Adipose tissue (tissue), 3 donors: ENCODE results near the gene ROR1. TPM values are rescaled to one million over a fixed set of nuclear protein-coding genes. Genes with fewer than 3 reads are reported as not detected.

ENCODE experiments used
- H3K27ac ChIP-seq: one replicate; pipeline ENCODE4 v1.5.1; 2013; ENCODE audit warnings: low read depth, low read length
- WGBS, 3 donors: extraction: QIAGEN DNeasy Blood & Tissue Kit; methylation state at CpG; one replicate each; pipeline ENCODE4 v1.1.7; 2013; 5-methylcytosine and 5-hydroxymethylcytosine counted together
- polyA plus RNA-seq, 3 donors: library from polyadenylated mRNA; stranded (reverse); fragments of 200-250 nt; gene quantifications; one replicate each; pipeline ENCODE4 v1.2.3, GENCODE V29; 2013
- donor health status: healthy with polysubstance abuse.
- donor health status: Bipolar disorder and iron deficiency.
- donor health status: healthy.

Gene ROR1
- polyA plus RNA-seq, 3 donors, result 2.1 to 2.8 (median 2.1) TPM

DNA sequence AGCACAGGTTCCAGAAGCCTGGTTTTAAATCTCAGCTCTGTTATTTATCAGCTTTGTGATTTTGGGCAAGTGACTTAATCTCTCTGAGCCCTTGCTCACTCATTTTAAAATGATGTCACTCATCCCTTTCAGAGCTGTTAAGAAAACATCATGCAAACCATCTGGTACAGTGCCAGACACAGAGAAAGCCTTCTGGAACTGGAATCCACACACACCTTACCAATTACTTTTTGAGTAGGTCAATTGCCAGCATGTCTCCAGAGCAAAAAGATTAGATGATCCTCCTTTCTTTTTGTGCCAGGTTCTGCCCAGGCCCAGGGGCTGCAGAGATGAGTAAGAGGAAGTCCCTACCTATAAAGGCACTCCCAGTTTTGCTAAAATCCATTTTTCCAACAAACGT is 61.3 kb downstream of the ROR1 start:
- no peak overlapping the region for H3K27ac ChIP-seq
- WGBS, 3 donors, result 57 to 79% (median 64%) methylated on average over 1 of the region's 1 CpG

DNA sequence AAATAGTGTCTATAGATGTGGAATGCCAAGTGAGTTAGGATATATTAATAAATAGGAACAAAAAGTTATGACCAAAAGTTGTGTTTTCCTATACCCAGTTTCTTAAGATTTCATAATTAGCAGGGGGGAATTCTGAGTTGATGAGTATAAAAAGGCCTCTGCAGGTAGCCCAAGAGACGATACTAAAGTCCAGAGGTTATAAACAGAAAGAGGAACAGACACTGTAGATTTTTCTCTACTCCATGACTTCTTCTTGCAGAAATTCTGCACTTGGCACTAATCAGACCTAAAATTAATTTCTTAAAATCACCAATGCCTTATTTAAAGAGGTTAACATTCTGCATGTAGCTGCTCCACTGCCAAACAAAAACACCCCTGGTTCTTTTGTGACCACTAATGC is 62.6 kb downstream of the ROR1 start:
- no peak overlapping the region for H3K27ac ChIP-seq
- 73 to 87% (median 80%) methylated on average over 1 of the region's 1 CpG for WGBS, 3 donors

DNA sequence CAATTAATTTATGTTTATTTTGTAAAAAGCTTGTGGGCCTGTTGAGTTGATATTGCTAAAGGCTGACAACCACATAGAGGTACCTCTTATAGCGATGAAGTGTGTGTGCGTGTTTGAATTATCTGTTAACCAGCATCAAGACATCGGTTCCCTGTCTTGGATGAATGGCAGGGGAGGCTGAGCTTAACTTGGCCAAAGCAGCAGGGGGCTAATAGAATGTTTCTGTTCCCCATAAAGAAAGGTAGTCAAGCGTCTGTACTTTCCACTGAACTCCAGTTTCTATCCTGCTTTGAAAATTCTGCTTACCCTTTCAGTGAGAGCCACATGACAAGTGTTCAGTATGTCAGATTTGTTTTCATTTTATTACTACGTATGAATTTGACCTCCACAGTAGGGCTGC is 63.0 kb downstream of the ROR1 start:
- no peak overlapping the region for H3K27ac ChIP-seq
- WGBS, 3 donors, result 89 to 90% (median 90%) methylated on average over 5 of the region's 5 CpGs

DNA sequence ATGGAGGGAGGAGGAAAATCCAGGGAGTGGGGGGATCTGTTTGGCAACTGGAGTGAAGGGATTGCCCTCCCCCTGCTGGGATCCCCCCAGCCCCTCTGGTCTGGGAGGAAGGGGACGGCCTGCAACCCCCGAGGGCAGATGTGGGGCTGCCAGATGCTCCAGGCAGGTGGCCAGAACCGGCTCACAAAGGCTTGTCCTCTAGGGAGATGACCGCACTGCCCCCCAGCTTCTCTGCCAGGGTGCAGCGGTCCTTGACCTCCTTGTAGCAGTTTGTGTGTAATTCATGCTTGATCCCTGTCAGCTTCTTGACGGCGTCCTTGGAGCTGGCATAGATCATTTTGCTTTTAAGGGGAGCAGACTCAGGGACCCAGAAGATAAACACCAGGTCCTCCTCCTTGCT is 69.2 kb downstream of the ROR1 start:
- 44 to 58% (median 57%) methylated on average over 7 of the region's 7 CpGs for WGBS, 3 donors
- no peak overlapping the region for H3K27ac ChIP-seq

DNA sequence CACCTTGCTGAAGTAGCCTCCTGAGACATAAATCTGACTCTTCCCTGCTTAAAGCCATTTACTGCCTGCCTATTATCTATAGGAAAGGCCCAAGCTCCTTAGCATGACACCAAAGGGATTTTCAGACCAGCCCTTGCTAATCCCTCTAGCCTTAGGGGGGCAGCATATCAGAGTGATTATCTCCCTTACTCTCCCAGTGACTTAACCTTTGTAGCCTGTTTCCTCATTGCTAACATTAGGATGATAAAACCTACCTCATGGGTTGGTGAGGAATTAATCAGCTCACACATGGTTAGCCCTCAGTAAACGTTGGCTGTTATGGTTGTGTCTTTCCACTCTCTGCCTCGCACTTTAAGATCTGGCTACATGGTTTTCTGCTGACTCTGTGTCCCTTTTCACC is 70.1 kb downstream of the ROR1 start:
- no peak overlapping the region for H3K27ac ChIP-seq
- 59 to 86% (median 77%) methylated on average over 2 of the region's 2 CpGs for WGBS, 3 donors

- WGBS, 3 donors, result 81 to 88% (median 83%) methylated on average over 1 of the region's 1 CpG
Observed at GRCh38 chr1:63845346-63845745, 71.5 kb downstream of the ROR1 start.

DNA sequence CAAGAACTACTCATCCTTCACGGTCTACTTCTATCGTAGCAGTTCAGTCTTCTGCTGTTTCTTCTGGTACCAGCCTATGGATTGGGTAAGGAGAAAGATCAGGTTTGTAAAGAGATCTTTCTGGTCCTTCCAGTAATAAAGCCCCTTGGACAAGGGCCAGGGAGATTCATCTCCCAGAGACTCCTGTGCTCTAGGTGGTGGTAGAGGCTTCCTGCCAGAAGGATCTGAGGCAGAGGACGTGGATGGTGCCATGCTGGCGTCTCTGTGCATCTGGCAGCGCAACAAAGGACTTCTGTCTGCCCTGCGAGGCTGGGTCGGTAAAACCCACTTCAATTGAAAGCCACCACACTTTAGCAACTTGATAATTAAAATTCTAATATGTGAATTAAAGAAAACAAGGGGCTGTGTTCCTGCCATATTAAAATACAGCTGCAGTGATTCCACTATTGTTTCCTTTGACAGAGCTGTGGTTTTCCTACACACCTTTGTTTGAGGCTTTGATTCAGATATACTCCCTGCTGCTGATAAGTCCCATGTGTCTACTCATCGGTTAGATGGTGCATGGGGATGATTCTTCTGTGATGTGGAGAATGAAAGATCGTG is 73.6 kb downstream of the ROR1 start:
- WGBS, 3 donors, result 80 to 90% (median 82%) methylated on average over 9 of the region's 9 CpGs
- H3K27ac ChIP-seq, result no peak overlapping the region

More at GRCh38 chr1:63845346-63845745, 71.5 kb downstream of the ROR1 start:
- H3K27ac ChIP-seq, result no peak overlapping the region

DNA sequence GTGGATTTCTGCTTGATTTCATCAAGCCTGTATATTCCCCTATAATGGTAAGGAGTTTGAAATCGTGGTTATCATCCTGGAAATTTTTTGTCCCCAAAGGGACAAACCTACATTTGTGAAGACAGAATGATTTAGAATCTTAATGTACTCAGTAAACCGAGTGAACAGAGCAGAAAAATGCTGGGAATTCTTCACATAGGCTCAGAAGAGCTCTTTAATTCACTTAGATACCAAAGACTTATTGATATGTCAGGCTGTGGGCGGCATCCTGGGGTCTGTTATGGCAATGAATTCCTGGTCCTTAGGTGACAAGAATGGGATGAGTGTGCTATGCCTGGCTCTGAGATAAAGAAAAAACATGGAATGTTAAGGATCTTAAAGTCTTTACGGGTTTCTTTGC is 74.9 kb downstream of the ROR1 start:
- H3K27ac ChIP-seq, result no peak overlapping the region
- WGBS, 3 donors, result 74 to 84% (median 82%) methylated on average over 4 of the region's 4 CpGs

DNA sequence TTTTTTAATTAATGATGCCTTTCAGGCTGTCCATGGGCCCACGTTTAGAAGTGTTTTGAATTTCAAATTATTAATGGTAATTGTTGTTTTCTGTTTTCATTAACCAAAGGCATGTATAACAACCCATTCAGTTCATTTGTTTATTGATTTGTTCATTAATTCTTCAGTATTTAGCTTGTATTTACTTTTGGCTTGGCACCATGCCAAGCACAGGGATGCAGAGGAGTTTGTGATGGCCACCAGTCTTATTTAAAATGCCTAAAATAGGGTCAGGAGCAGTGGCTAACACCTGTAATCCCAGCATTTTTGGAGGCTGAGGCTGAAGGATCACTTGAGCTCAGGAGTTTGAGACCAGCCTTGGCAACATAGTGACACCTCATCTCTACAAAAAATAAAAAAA is 75.3 kb downstream of the ROR1 start:
- H3K27ac ChIP-seq, result no peak overlapping the region
- WGBS, 3 donors, result 68 to 79% (median 77%) methylated on average over 1 of the region's 1 CpG

DNA sequence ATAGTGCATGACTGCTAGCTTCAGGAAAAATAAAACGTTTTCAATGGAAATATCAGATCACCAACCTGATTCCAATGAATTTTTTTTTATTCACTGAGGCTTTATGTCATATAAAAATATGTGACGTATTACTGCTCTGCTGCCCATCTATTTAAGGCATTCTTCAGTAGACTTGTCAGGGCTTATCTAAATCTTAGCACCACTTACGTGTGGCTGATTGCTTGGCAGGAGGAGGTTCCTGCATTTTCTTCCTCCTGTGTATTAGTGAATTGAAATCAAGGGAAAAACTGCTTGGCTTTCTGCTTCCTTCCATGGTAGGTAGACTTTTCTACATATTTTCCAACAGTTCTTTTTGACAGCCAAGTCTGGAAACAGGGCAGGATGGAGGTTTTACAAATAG is 80.3 kb downstream of the ROR1 start:
- no peak overlapping the region for H3K27ac ChIP-seq
- 65 to 77% (median 74%) methylated on average over 3 of the region's 3 CpGs for WGBS, 3 donors

- no peak overlapping the region for H3K27ac ChIP-seq
- 81 to 100% (median 90%) methylated on average over 1 of the region's 1 CpG for WGBS, 3 donors
Observed at GRCh38 chr1:63855942-63856341, 82.1 kb downstream of the ROR1 start.

DNA sequence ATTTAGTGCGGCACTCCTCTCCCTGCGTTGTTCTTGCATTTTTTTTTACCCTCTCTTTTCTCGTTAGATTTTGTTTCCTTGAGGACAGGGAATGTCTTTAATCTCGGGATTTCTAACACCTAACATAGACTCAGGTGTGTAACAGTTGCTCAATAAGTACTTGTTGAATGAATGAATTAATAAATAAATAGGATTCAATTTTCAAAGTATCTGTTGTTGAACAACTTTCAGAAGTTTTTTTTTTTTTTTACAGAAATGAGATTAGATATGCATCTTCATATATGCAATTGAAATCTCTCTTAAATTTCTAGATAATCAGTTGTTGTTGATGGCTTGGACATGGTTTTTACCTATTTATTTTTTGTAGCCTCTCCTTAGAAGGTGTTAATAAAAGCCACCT is 83.1 kb downstream of the ROR1 start:
- WGBS, 3 donors, result 91 to 97% (median 92%) methylated on average over 4 of the region's 4 CpGs
- no peak overlapping the region for H3K27ac ChIP-seq

DNA sequence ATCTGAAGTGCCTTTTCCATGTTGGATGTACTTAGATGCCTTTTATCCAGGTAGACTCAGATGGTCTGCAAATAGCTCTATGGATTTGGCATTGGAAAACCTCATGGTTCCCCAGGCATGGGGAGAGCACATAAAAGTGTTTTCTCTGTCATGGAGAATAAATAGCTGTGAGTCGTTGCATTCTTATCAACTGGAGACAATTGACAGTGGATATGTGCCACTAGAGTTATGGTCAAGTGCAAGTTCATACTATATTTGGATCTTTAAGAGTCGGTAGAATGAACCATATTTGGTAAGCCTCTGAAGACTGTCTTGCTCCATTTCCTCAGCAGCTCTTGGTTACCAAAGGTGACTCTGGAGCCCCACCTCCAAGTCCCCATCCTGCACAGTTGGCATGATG is 83.7 kb downstream of the ROR1 start:
- 57 to 75% (median 69%) methylated on average over 2 of the region's 2 CpGs for WGBS, 3 donors
- no peak overlapping the region for H3K27ac ChIP-seq

DNA sequence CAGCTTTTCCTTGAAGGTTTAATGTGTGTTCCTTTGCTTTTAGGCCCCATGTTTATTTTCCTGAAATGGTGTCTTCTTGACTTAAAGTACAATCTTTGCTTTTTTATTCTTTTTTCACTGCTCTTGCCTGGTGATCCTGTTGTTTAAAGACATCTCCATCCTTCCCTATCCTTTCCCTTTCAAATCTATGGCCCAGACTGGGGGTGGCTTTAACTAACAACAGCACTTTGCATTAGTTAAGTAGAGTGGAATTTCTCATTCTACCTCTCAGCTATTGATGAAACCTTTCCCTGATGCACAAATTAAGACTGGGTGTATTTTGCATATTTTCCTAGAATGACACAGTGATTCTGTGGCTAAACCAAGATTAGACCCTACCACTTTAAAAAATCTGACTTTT is 84.3 kb downstream of the ROR1 start:
- no peak overlapping the region for H3K27ac ChIP-seq

DNA sequence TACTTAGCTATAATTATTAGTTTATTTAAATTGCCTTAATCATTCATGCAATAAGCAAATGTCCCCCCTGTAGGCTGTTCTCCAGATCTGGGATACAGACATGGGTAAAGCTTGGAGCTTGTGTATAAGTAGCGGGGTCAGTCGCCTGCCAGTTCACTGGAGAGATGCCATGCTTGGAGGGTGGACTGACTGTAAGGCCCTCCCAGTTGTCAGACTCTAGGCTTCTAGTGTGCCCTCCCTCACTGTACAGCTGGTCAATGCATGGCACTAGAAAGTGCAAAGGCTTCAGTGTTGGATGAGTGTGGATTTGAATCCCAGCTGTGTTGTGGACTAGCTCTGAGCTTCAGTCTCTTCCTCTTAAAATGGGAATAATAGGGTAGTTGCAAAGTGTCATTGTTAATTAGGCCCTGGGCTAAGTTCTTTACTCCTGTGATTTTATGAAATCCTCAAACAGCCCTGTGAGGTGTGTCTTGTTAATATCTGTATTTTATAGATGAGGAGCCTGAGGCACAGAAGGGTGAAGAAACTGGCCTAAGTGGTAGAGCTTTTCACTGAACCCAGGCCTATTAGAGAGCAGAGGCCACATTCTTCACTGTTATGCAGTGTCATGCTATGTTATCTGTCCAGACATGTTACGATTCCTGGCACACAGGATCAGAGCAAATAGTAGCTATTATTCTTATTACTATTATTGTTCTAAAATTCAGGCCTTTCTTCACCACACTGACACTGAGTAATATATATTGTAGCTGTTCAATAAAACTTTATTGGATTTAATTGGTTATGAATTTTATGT is 85.9 kb downstream of the ROR1 start:
- WGBS, 3 donors, result 76 to 96% (median 92%) methylated on average over 3 of the region's 3 CpGs
- no peak overlapping the region for H3K27ac ChIP-seq

- WGBS, 3 donors, result 59 to 83% (median 66%) methylated on average over 6 of the region's 6 CpGs
- H3K27ac ChIP-seq, result no peak overlapping the region
Observed at GRCh38 chr1:63861052-63861691, 87.4 kb downstream of the ROR1 start.

DNA sequence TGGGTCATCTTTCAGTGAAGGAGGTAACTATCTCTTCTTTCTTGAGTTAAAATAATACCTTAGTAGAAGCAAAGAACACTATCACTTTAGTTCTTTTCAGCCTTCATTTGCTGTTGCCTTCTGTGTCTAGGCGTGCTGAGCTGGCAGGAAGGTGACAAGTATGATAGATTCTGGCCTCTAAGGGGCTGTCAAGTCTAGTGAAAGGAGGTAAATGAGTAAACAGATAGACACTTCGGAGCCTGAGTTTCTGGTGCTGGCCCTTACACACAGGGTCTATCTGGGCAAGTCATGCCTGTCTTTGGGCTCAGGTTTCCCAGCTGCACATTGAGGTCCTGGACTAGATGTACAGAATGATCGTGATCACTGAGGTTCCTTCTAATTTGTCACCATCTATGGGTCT is 89.3 kb downstream of the ROR1 start:
- 46 to 87% (median 82%) methylated on average over 3 of the region's 3 CpGs for WGBS, 3 donors
- no peak overlapping the region for H3K27ac ChIP-seq

DNA sequence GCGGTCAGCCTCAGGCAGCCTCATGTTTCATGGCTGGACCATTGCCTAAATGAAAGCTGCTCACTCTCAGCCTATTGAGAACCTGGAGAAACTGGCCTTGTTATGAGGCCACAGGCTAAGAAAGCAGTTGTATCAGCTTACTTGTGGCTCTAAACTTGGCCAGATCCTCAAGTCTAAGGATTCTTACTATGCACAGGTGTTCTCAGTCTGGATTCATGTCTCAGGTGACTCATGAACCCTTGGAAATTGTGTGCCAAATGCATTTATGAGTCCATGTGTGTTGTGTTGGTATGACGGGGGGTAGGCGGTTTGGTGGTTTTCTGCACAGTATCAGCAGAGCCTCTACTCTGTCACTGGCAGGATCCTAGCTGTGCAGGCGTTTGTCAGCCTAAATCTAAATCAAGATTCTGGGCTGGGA is 90.4 kb downstream of the ROR1 start:
- WGBS, 3 donors, result 77 to 90% (median 86%) methylated on average over 4 of the region's 4 CpGs
- no peak overlapping the region for H3K27ac ChIP-seq

DNA sequence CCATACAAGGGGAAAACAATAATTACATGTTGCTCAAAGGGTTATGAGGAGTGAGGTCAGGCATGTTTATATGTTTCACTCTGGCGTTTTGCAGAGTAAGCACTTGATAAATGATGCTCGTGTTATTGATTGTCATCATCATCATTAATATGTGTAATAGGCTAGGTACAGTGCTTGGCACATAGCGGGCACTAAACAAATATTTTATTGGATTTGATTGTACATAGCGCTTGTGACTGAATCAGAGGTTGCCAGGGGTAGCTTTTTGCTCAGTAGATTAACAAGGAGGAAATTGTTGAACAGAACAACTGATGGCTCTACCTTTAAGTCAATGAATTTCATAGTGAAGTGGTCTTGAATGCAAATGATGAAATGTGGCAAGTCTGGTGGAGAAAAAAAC is 91.7 kb downstream of the ROR1 start:
- 37 to 92% (median 91%) methylated on average over 4 of the region's 4 CpGs for WGBS, 3 donors
- no peak overlapping the region for H3K27ac ChIP-seq

DNA sequence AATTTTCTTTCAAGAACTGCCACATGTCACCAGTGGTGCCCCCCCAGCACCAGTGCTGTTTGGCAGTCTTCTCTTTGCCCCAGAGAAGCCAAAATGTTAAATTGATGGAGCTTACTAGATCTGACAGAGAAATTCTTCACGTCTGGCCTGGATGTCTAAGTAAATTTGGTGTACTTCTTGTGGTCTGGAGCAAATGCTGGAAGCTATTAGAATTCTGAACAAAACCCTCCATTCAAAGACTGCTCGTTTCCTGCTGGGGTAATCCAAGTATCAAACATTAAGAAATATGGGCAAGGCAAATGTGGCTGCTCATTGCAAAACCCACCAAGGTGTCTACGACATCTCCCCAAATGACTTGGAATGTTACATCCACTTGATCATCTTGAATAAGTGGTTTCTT is 92.3 kb downstream of the ROR1 start:
- H3K27ac ChIP-seq, result no peak overlapping the region
- 76 to 88% (median 76%) methylated on average over 3 of the region's 3 CpGs for WGBS, 3 donors
